Brain microvascular endothelial cell (primary cell): ENCODE data around the gene FRMPD2.
A peak's percentile ranks its signal among the peaks of the same experiment; 100 is the strongest.
"Not testable (repeated sequence)": the region's sequence is repeated elsewhere in the genome, so short reads cannot be mapped to it uniquely, and the experiment has no call there.

Source experiments
- DNase-seq: peaks from one replicate; pipeline ENCODE4 v3.0.0-alpha.2; 2020
- H3K27ac ChIP-seq: fragments of 250-450 bp; sonication (Bioruptor Pico); 2 replicates; pipeline ENCODE4 v1.5.1; 2020; ENCODE audit warnings: mild to moderate bottlenecking, moderate library complexity
- H3K27me3 ChIP-seq: fragments of 250-450 bp; sonication (Bioruptor Pico); replicated peaks from 2 replicates; pipeline ENCODE4 v1.5.1; 2020; ENCODE audit warnings: mild to moderate bottlenecking
- H3K36me3 ChIP-seq: fragments of 250-450 bp; sonication (Bioruptor Pico); replicated peaks from 2 replicates; pipeline ENCODE4 v1.5.1; 2020; ENCODE audit warnings: mild to moderate bottlenecking
- H3K4me3 ChIP-seq: 2 replicates; pipeline ENCODE4 v1.5.1; 2011; ENCODE audit warnings: low read depth, mild to moderate bottlenecking, control low read depth, low read length, moderate library complexity
- in situ Hi-C: cut with HindIII; loops from 2 replicates; pipeline ENCODE4 v1.10.0; 2017; ENCODE audit warnings: low sequenced_read_pairs, low pct_ligation_motif_present
- TF ChIP-seq, protein P1 (sequence below): IDR thresholded peaks from 2 replicates; pipeline ENCODE4 v1.5.1; 2011; ENCODE audit warnings: low read depth, mild to moderate bottlenecking, moderate library complexity, low read length, control low read depth, inconsistent platforms; ENCODE audit errors: missing control alignments

The FRMPD2 gene

DNA sequence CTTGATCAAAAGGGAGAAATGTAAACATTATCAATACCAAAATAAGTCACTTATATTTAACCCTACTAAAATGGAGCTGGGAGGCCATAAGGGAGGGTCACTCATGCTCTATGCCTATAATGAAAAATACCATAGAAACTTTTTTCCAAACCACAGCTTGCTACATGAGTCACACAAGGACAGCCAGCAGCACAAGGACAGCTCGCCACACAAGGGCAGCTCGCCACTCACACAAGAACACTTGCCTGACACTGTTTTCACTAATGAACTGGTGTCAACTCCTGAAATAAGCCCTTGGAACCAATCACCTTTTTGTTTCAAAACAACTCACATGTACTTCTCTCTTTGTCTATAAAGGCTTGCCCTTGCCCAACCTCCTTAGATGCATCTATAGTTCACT lies 43.3 kb downstream of the FRMPD2 start:
- peaks cover 2% of the 10 kb centered on the region for H3K27me3 ChIP-seq
- in situ Hi-C loops, result no loop called here
- H3K27ac ChIP-seq, result no peak overlapping the region
- H3K36me3 ChIP-seq, result no peaks in the 10 kb centered on the region
- DNase-seq, result no peak
- H3K4me3 ChIP-seq, result no peak overlapping the region
- TF ChIP-seq, protein P1, sequence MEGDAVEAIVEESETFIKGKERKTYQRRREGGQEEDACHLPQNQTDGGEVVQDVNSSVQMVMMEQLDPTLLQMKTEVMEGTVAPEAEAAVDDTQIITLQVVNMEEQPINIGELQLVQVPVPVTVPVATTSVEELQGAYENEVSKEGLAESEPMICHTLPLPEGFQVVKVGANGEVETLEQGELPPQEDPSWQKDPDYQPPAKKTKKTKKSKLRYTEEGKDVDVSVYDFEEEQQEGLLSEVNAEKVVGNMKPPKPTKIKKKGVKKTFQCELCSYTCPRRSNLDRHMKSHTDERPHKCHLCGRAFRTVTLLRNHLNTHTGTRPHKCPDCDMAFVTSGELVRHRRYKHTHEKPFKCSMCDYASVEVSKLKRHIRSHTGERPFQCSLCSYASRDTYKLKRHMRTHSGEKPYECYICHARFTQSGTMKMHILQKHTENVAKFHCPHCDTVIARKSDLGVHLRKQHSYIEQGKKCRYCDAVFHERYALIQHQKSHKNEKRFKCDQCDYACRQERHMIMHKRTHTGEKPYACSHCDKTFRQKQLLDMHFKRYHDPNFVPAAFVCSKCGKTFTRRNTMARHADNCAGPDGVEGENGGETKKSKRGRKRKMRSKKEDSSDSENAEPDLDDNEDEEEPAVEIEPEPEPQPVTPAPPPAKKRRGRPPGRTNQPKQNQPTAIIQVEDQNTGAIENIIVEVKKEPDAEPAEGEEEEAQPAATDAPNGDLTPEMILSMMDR, result no peak

DNA sequence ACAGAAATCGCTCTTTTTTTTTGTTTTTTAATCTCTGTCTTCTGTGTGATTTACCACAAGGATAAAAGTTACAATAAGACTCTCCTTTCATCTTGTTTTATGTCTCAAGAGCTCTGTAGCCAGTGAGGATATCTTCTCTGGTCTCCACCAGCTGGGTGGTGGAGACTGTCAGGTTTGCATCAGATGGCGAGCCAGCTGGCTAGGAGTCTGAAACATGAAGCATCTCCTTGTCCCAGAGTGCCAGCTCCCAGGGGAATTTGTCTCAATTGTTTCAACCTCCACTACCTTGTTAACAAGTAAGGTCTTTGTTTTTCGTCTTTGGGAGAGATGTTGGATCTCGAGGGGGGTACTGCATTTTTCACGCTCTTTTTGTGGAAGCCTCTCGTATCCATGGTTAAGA lies 47.3 kb downstream of the FRMPD2 start:
- no peak for DNase-seq
- no peak overlapping the region for H3K4me3 ChIP-seq
- in situ Hi-C loops, result no loop called here
- no peak overlapping the region for H3K27ac ChIP-seq
- H3K27me3 ChIP-seq, result peaks cover 2% of the 10 kb centered on the region
- no peaks in the 10 kb centered on the region for H3K36me3 ChIP-seq
- TF ChIP-seq, protein P1, result no peak

GRCh38 chr10:48224979-48225560 lies 49.4 kb downstream of the FRMPD2 start:
- no peak overlapping the region for H3K4me3 ChIP-seq
- H3K27me3 ChIP-seq, result peaks cover 5% of the 10 kb centered on the region

GRCh38 chr10:48224296-48224695 lies 50.2 kb downstream of the FRMPD2 start:
- TF ChIP-seq, protein P1, result no peak
- DNase-seq, result no peak
- Histone ChIP-seq H3K36me3 (no peaks in the 10 kb centered on the region), H3K4me3 (no peak overlapping the region), H3K27ac (no peak overlapping the region), H3K27me3 (peaks cover 8% of the 10 kb centered on the region)
- in situ Hi-C loops, result no loop called here

More at GRCh38 chr10:48224979-48225560, 49.4 kb downstream of the FRMPD2 start:
- H3K36me3 ChIP-seq, result no peaks in the 10 kb centered on the region
- TF ChIP-seq, protein P1, result no peak
- peak; percentile 9 for DNase-seq
- H3K27ac ChIP-seq, result no peak overlapping the region
- in situ Hi-C loops, result no loop called here

DNA sequence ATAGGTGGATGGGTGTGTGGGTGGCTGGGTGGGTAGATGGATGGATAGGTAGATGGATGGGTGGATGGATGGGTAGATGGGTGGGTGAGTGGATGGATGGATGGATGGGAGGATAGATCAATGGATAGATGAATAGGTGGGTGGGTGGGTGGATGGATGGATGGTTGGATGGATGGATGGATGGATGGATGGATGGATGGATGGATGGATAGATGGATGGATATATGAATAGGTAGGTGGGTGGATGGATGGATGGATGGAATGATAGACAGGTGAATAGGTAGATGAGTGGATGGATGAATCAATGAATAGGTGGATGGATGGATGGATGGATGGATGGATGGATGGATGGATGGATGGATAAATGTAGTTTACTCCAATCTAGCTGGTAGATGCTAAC lies 52.7 kb downstream of the FRMPD2 start:
- Histone ChIP-seq H3K27me3 (peaks cover 6% of the 10 kb centered on the region), H3K36me3 (no peaks in the 10 kb centered on the region)

DNA sequence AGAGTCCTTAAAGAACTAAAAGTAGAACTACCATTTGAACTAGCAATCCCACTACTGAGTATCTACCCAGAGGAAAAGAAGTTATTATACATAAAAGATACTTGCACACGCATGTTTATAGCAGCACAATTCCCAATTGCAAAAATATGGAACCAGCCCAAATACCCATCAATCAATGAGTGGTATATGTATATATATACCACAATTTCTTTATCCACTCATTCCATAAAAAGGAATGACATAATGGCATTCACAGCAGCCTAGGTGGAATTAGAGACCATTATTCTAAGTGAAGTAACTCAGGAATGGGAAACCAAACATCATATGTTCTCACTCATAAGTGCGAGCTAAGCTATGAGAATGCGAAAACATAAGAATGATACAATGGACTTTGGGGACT lies 53.5 kb downstream of the FRMPD2 start:
- in situ Hi-C loops, H3K4me3 ChIP-seq, H3K27me3 ChIP-seq, DNase-seq, H3K36me3 ChIP-seq, H3K27ac ChIP-seq: not testable (repeated sequence)

More for the DNA sequence above, 52.7 kb downstream of the FRMPD2 start:
- DNase-seq, result no peak
- in situ Hi-C loops, result no loop called here
- Histone ChIP-seq H3K27ac (no peak overlapping the region), H3K4me3 (no peak overlapping the region)
- TF ChIP-seq, protein P1, result no peak
